ENCODE results near the gene TRHDE. TPM values are rescaled to one million over a fixed set of nuclear protein-coding genes. Genes with fewer than 3 reads are reported as not detected.
A peak's percentile ranks its signal among the peaks of the same experiment; 100 is the strongest.

The TRHDE gene
- total RNA-seq, 1 donor from 2014 or later: 34.9 TPM

DNA sequence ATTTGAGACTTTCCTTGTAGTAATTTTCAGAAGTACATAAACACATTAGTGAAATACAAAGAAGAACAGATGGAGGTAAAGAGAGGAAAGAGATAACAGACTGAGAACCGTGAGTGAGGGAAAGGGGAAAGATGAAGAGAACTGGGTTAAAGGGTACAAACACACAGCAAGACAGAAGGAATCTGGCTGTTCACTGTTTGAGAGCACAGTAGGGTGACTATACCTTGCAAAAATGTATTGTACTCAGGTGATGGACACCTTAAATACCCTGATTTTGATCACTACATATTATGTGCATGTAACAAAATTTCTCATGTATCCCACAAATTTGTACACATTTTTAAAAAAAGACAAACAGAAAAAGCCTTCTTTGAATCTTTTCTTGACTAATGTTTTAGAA lies 2.7 kb upstream of the TRHDE start:
- Histone ChIP-seq H3K36me3 (no peaks in the 10 kb centered on the region), H3K4me3 (peak overlapping the region; percentile 70 to 78), H3K27me3 (peaks cover 7% of the 10 kb centered on the region), H3K4me1 (peaks cover 21% of the 10 kb centered on the region), H3K9me3 (no peaks in the 10 kb centered on the region), H3K27ac (no peak overlapping the region)
- intact Hi-C loops (cut with DNase I): no loop called here
- TF ChIP-seq POLR2AphosphoS5 (IDR thresholded peaks at IDR 0.05; ENCODE audit: insufficient read depth in 1 of 2, low read depth in 1 of 2) (no peak), POLR2A (IDR thresholded peaks at IDR 0.05) (no peak)
- no peak for DNase-seq (ENCODE audit: extremely low spot score in 2 of 2)

DNA sequence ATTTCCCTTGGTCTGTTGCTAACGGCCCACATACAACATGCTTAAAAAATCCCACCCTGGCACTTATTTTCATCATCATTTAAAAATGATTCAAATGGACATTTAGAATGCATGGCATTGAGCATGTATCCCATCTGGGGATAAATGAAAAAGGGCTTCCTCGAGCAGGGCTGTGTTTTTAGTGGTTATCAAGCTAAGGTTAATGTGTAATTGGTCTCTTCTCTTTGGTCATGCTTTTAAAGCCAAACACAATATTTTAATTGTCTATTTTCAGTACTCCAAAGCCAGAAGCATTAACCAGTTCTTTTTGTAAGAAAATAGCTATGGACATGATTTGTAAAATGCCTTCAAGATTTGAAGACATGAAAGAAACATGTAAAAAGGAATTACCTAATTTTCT lies 1.9 kb upstream of the TRHDE start:
- DNase-seq (ENCODE audit: extremely low spot score in 2 of 2): no peak
- Histone ChIP-seq H3K4me3 (peak overlapping the region; percentile 70 to 78), H3K27me3 (peaks cover 7% of the 10 kb centered on the region), H3K4me1 (peaks cover 21% of the 10 kb centered on the region), H3K36me3 (no peaks in the 10 kb centered on the region), H3K9me3 (no peaks in the 10 kb centered on the region), H3K27ac (peak overlapping the region; percentile 87)
- intact Hi-C loops (cut with DNase I): no loop called here
- TF ChIP-seq POLR2AphosphoS5 (IDR thresholded peaks at IDR 0.05; ENCODE audit: insufficient read depth in 1 of 2, low read depth in 1 of 2) (no peak), POLR2A (IDR thresholded peaks at IDR 0.05) (no peak)
- TF ChIP-seq, protein P1, sequence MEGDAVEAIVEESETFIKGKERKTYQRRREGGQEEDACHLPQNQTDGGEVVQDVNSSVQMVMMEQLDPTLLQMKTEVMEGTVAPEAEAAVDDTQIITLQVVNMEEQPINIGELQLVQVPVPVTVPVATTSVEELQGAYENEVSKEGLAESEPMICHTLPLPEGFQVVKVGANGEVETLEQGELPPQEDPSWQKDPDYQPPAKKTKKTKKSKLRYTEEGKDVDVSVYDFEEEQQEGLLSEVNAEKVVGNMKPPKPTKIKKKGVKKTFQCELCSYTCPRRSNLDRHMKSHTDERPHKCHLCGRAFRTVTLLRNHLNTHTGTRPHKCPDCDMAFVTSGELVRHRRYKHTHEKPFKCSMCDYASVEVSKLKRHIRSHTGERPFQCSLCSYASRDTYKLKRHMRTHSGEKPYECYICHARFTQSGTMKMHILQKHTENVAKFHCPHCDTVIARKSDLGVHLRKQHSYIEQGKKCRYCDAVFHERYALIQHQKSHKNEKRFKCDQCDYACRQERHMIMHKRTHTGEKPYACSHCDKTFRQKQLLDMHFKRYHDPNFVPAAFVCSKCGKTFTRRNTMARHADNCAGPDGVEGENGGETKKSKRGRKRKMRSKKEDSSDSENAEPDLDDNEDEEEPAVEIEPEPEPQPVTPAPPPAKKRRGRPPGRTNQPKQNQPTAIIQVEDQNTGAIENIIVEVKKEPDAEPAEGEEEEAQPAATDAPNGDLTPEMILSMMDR (IDR thresholded peaks at IDR 0.05): no peak

DNA sequence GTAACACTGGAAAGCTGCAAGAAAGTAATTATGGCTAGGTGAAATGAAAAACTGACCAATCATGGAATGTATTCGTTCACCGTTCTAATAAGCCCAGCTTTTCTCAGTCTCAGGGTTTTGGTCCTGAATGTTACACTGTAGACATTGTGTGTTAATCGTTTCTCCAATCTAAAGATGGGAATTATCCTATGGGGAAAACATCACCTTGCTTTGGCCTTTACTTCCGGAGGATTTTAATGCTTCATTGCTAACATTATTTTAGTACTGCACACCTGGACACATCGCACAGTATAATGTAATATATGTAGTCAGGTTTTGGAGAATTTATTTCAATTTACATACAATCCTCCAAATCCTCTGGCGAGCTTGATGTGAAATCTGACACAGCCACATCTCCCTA lies 1.2 kb upstream of the TRHDE start:
- Histone ChIP-seq H3K36me3 (no peaks in the 10 kb centered on the region), H3K4me1 (peaks cover 21% of the 10 kb centered on the region), H3K4me3 (peak overlapping the region; percentile 70 to 78), H3K27ac (peak overlapping the region; percentile 87), H3K27me3 (peaks cover 7% of the 10 kb centered on the region), H3K9me3 (no peaks in the 10 kb centered on the region)
- no peak for DNase-seq (ENCODE audit: extremely low spot score in 2 of 2)
- intact Hi-C loops (cut with DNase I): no loop called here
- no peak for TF ChIP-seq POLR2AphosphoS5 (IDR thresholded peaks at IDR 0.05; ENCODE audit: insufficient read depth in 1 of 2, low read depth in 1 of 2)
- no peak for TF ChIP-seq POLR2A (IDR thresholded peaks at IDR 0.05)
- TF ChIP-seq, protein P1 (IDR thresholded peaks at IDR 0.05): no peak

DNA sequence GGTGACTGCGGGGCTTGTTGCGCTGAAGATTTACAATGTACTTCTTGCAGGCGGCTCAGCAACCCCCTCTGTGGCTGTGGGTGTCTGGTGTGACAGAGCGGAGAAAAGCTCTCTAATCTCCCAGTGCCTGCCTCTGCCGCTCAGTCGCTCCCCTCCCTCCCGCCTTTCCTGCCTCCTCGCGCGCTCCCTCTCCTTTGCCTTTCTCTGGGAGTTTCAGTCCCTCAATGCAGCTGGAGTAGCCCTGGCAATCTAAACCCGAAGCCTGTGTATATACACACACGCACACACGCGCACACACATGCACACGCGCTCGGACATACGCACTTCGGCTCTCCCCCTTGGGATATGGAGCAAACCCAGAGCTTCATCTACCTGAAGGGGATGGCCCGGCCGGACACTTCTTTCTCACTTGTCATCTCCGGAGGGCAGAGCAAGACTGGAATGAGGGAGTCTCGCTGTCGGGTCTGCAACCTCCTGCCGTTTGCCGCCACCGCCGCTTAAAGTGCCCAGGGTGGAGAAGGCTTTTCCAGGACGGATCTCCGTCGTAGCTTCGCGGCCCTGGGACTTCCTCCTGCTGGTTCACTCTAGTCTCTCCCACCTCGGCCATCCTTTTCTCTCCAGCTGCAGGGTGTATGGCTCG lies 599 bp upstream of the TRHDE start:
- Histone ChIP-seq H3K4me1 (peaks cover 17% of the 10 kb centered on the region), H3K27me3 (peaks cover 7% of the 10 kb centered on the region), H3K4me3 (peak overlapping the region; percentile 70 to 78), H3K9me3 (no peaks in the 10 kb centered on the region), H3K27ac (peak overlapping the region; percentile 87), H3K36me3 (no peaks in the 10 kb centered on the region)
- intact Hi-C loops (cut with DNase I): no loop called here
- TF ChIP-seq POLR2AphosphoS5 (IDR thresholded peaks at IDR 0.05; ENCODE audit: insufficient read depth in 1 of 2, low read depth in 1 of 2): peak in 1 of 2 donors; percentile 15
- TF ChIP-seq, protein P1 (IDR thresholded peaks at IDR 0.05): no peak
- no peak for TF ChIP-seq POLR2A (IDR thresholded peaks at IDR 0.05)
- no peak for DNase-seq (ENCODE audit: extremely low spot score in 2 of 2)

DNA sequence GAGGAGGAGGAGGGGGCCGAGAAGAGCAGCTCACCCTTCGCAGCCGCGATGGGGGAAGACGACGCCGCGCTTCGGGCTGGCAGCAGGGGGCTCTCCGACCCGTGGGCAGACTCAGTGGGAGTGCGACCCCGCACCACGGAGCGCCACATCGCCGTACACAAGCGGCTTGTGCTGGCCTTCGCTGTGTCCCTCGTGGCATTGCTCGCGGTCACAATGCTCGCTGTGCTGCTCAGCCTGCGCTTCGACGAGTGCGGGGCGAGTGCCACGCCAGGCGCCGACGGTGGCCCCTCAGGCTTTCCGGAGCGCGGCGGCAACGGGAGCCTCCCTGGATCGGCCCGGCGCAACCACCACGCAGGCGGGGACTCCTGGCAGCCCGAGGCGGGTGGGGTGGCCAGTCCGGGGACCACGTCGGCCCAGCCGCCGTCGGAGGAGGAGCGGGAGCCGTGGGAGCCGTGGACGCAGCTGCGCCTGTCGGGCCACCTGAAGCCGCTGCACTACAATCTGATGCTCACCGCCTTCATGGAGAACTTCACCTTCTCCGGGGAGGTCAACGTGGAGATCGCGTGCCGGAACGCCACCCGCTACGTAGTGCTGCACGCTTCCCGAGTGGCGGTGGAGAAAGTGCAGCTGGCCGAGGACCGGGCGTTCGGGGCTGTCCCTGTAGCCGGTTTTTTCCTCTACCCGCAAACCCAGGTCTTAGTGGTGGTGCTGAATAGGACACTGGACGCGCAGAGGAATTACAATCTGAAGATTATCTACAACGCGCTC lies 745 bp downstream of the TRHDE start:
- DNase-seq (ENCODE audit: extremely low spot score in 2 of 2): no peak
- peak overlapping the region; percentile 87 for H3K27ac ChIP-seq
- peak overlapping the region; percentile 70 to 78 for H3K4me3 ChIP-seq
- no peaks in the 10 kb centered on the region for H3K9me3 ChIP-seq
- H3K4me1 ChIP-seq: peaks cover 12% of the 10 kb centered on the region
- H3K27me3 ChIP-seq: peaks cover 7% of the 10 kb centered on the region
- intact Hi-C loops (cut with DNase I): no loop called here
- TF ChIP-seq POLR2A (IDR thresholded peaks at IDR 0.05): no peak
- peak in 1 of 2 donors; percentile 1 for TF ChIP-seq POLR2AphosphoS5 (IDR thresholded peaks at IDR 0.05; ENCODE audit: insufficient read depth in 1 of 2, low read depth in 1 of 2)
- no peaks in the 10 kb centered on the region for H3K36me3 ChIP-seq

DNA sequence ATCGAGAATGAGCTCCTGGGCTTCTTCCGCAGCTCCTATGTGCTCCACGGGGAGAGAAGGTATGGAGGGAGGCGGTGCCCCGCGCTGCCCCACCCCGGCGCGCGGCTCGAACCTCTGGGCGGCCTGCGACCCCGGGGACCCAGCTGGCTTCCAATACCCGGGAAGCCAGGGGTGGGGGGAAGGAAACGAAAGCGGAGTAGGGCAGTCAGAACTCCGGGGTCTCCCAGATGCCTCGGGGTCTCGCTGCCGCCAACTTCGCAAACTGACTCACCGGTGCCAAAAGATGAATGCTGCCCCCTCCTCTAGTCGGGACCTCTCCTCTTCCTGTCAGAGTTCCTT lies 1.3 kb downstream of the TRHDE start:
- intact Hi-C loops (cut with DNase I): no loop called here
- H3K27ac ChIP-seq: peak overlapping the region; percentile 87
- H3K9me3 ChIP-seq: no peaks in the 10 kb centered on the region
- no peaks in the 10 kb centered on the region for H3K36me3 ChIP-seq
- peaks cover 12% of the 10 kb centered on the region for H3K4me1 ChIP-seq
- peaks cover 7% of the 10 kb centered on the region for H3K27me3 ChIP-seq
- no peak for DNase-seq (ENCODE audit: extremely low spot score in 2 of 2)
- peak overlapping the region; percentile 70 to 78 for H3K4me3 ChIP-seq
- TF ChIP-seq, protein P1 (IDR thresholded peaks at IDR 0.05): no peak
- TF ChIP-seq POLR2AphosphoS5 (IDR thresholded peaks at IDR 0.05; ENCODE audit: insufficient read depth in 1 of 2, low read depth in 1 of 2) (no peak), POLR2A (IDR thresholded peaks at IDR 0.05) (no peak)

Data from vagina (tissue), 2 donors.